GM06990 (cell line): Measurements from ENCODE around the gene ATP6V0E1.

Experiments
- DNase-seq: peaks from one replicate; pipeline ENCODE4 v3.0.0-alpha.2; 2011; ENCODE audit not compliant: insufficient read length; ENCODE audit errors: extremely low read depth
- H3K27me3 ChIP-seq: replicated peaks from 2 replicates; pipeline ENCODE4 v1.6.0; 2011; ENCODE audit warnings: low read length; ENCODE audit not compliant: control insufficient read depth, insufficient read depth
- H3K36me3 ChIP-seq: 2 replicates; pipeline ENCODE4 v1.5.1; 2011; ENCODE audit warnings: low read length; ENCODE audit not compliant: control insufficient read depth, insufficient read depth
- H3K4me3 ChIP-seq: replicated peaks from 2 replicates; pipeline ENCODE4 v1.5.1; 2011; ENCODE audit warnings: low read depth, mild to moderate bottlenecking, control low read depth, low read length
- CTCF ChIP-seq: IDR thresholded peaks from 2 replicates; pipeline ENCODE4 v1.5.1; 2011; ENCODE audit warnings: low read length, control low read depth, mild to moderate bottlenecking, inconsistent platforms; ENCODE audit not compliant: insufficient read depth, poor library complexity, severe bottlenecking

The ATP6V0E1 gene

DNA sequence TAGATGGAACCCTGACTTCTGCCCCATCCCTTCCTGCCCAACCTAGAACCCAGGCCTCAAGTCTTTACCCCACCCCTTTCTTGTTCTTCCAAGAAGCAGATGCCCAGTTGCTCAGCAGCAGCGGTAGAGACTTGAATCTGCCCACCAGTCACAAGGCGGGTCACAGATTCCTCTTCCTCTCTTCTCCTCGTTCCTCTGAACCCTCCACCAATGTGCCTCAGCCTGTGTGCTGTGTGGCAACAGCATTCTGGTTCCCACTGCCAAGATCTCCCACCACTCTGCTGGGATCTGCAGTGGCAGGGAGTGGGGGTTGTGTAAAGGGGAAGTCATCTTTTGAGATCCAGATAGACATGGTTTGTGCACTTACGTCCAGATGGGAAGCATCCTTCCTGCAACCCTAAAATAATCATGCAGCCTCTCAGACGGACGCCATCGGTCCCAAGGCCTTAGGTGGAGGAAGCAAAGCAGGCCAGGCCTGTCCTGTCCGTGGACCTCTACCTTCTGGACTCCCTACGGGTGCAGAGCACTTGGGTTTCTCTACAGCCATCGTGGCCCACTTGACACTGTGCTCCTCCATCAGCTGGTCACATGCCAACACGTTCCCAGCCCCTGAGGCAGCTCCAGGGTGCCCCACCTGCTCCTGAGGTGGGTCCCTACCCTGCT lies 32.1 kb upstream of the ATP6V0E1 start:
- Histone ChIP-seq H3K36me3 (peaks cover 14% of the 10 kb centered on the region), H3K4me3 (no peak overlapping the region), H3K27me3 (no peaks in the 10 kb centered on the region)
- no peak for TF ChIP-seq CTCF
- no peak for DNase-seq

DNA sequence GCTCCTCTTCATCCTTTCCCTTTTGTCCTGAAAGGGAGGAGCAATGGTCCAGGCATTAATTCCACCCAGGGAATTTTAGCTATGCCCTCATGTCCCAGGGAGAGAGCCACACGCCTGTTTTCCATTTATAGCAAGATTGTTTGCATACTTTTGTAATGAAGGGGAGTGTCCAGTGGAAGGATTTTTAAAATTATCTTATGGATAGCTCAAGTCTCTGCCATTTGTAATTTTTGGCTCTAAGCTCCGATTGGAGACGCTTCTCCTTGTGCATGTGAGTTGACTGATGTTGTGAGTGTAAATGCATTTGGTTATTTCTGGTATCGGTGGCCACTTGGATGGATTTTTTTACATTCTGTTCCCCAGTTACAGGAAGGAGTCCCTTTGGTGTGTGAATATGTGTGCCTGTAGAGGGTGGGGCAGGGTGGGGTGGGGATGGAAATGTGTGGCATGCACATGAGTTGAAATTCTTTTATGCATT lies 31.5 kb upstream of the ATP6V0E1 start:
- Histone ChIP-seq H3K4me3 (no peak overlapping the region), H3K27me3 (no peaks in the 10 kb centered on the region), H3K36me3 (peaks cover 12% of the 10 kb centered on the region)
- no peak for TF ChIP-seq CTCF
- no peak for DNase-seq

DNA sequence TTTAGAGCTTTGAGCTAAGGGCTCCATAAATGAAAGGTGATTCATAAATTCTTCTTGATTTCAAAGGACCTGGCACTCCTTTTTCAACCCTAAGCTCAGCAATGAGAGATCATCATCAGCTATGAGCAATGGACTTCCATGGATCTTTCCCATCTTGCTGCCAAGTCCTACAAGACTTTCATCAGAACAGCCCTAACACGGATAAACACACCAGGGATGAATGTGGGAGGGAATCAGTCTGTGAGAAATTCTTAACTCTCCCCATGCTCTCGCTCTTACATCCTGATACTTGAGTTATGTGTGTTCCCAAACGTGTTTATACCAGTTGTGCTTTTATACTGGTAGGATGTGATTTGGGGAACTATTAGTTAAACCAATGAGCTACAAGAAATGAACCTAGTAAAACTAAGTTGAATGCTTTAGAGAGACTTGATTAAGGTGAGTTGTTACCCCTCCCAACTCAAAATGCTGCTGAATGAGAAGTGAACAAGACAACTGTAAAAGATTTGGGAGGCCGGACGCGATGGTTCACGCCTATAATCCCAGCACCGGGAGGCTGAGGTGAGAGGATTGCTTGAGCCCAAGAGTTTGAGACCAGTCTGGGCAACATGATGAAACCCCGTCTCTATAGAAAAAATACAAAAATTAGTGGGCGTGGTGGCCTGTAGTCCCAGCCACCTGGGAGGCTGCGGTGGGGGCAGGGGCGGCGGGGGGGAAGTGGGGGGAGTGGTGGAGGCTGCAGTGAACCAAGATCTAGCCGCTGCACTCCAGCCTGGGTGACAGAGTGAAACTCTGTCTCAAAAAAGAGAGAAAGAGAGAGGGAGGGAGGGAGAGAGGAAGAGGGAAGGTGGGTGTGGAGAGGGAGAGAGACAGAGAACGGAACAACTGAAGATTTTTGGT lies 29.5 kb upstream of the ATP6V0E1 start:
- Histone ChIP-seq H3K27me3 (no peaks in the 10 kb centered on the region), H3K36me3 (peaks cover 9% of the 10 kb centered on the region), H3K4me3 (no peak overlapping the region)
- no peak for DNase-seq
- TF ChIP-seq CTCF, result no peak

GRCh38 chr5:172954751-172955159 lies 28.8 kb upstream of the ATP6V0E1 start:
- TF ChIP-seq CTCF, result no peak
- DNase-seq, result no peak
- H3K4me3 ChIP-seq, result no peak overlapping the region
- no peaks in the 10 kb centered on the region for H3K27me3 ChIP-seq
- peaks cover 9% of the 10 kb centered on the region for H3K36me3 ChIP-seq

- TF ChIP-seq CTCF, result no peak
- Histone ChIP-seq H3K4me3 (no peak overlapping the region), H3K27me3 (no peaks in the 10 kb centered on the region), H3K36me3 (peaks cover 3% of the 10 kb centered on the region)
- DNase-seq, result no peak
Measured at GRCh38 chr5:172956228-172956627, 27.3 kb upstream of the ATP6V0E1 start.
